ENCODE results near the gene LY6G6C.

LY6G6C gene

DNA sequence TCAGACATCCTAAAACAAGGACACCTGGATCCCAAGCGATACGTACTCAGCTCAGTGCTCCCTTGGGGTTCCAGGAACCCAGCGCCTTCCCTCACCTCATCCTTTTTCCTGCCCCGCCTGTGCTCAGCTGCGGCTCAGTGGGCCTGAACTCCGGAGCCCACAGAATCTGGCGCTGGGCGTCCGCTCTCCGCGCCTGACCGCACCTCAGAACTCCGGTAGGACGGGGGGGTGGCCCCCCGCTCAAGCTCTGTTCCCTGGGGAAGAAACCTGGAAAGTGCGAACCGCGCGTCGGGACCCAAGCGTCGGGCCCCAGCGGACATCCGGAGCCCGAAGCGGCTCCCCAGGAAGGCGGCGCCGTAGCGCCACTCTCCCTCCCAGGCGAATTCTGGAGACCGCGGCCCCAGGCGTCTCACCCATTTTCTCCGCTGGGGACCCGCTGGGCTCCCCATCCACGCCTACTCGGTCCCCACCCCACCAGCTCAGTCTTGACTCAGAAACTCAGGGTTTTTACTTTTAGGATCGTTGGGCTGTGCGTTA lies 40.3 kb downstream of the LY6G6C start:
- DNase-seq (ENCODE audit: low read depth in 2 of 2, low spot score in 1 of 2), result no peak

DNA sequence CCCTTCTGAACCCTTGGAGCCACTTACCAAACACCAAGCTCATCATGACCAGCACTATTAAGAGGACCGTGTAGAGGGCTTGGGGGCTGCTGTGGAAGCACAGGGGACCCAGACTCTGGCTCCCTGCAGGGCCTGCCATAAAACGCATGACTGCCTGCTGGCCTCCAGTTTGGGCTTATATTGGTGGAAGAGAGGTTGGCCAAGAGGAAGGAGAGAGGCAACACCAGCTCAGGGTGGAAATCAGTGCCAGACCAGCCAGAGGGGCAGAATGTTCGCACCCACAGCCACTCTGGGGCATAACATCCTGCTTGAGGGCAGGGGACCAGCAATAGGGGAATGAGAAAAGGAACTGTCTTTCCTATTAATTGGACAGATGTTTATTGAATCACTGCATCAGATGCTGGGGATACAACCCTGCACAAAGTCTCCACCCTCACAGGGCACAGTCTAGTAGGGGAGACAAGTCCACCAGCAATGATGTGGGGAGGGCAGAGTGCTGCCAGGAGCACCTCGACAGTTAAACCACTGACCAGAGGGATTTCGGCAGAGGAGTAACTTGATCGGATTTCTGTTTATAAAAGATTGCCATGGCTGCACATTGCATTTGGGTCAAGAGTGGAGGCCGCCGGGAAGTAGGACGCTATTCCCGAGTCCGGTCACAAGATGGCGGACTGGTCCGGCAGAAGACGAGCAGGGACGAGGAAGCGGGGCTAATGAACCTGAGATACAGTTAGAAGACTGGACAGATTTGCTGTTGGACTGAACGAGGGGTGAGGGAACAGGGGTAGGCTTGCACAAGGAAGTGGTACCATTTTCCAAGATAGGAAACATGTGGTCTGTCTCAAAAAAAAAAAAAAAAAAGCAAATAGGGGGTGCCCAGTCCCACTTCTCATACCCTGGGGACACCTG lies 41.1 kb downstream of the LY6G6C start, which contains the start of gene LY6G5C:
Gene LY6G5C (minus strand): TSS at position 842 of the 909 bp plus-strand sequence. CDS start 694 bp downstream, at position 148.
- peak in 1 of 2 donors; percentile 45 for DNase-seq (ENCODE audit: low read depth in 2 of 2, low spot score in 1 of 2)

DNA sequence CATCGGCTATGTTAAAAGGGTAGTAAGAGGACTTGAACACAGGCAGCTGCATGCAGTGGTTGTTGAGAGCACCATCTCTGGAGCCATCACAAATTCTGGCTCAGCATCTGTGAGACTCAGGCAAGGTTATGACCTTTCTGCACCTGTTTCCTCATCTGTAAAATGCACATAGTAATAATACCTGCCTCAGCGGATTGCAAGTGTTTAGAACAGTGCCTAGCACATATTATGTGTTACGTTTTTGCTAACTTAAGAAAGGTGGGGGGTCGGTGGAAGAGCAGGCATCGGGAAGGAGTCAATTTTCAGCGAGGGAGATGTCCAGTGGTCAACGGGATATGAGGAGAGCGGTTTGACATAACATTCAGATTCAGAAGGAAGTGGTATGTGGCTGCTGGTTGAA lies 43.6 kb downstream of the LY6G6C start:
- DNase-seq (ENCODE audit: low read depth in 2 of 2, low spot score in 1 of 2), result no peak

DNA sequence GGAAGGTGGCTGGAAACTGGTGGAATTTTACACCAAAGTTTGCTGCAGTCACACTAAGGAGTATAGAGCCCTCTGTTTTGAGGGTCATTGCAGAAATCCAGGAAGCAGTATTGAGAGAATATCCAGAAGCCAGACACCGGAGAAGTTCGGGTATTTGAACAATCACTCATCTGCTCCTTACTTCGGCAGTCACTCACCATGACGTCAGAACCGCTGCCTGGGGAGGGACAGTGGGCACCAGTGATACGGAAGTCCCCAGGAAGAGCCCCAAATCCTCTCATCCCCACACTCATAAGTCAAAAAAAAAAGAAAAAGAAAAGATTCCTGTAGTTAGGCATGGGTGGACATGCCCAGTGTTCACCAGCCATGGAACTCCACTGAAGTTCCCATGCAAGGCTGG lies 44.6 kb downstream of the LY6G6C start:
- DNase-seq (ENCODE audit: low read depth in 2 of 2, low spot score in 1 of 2), result no peak

DNA sequence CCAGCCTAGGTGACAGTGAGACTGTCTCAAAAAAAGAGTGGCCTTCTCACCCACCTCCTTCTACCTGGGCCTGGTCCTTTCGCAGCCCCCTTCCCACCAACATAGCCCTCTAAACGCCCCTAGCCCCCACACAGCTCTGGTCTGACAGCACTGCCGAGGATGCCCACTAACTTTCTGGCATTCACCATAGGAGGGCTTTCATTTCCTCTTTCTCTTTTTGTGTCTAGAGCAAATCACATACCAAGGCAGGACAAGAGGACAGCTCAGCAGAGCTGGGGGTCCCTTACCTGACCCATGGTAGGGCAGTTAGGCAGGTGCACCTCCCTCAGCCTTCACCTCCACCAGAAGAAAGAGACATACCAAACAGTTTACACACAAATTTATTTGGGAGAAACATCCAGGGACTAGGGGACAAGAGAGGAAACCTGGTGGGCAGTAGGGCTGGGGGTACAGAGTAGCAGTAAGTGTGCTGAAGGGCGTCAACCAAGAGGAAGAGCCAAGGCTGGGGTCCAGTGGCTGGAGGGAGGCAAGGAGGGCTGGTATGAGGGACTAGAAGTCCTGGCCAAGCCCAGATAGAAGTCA lies 45.1 kb downstream of the LY6G6C start:
- DNase-seq (ENCODE audit: low read depth in 2 of 2, low spot score in 1 of 2), result no peak

DNA sequence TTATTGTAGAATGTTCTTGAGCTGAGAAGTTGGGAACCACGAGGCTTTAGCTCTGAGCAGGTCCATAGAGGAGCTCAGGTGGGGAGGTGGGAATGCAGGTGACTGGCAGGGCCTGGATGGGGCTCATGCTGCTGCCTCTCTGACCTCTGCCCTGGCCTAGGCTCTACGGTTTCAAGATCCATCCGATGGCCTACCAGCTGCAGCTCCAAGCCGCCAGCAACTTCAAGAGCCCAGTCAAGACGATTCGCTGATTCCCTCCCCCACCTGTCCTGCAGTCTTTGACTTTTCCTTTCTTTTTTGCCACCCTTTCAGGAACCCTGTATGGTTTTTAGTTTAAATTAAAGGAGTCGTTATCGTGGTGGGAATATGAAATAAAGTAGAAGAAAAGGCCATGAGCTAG lies 51.9 kb downstream of the LY6G6C start, which contains the start of gene LY6G5B:
Gene LY6G5B (plus strand): TSS at position 301 of the 400 bp plus-strand sequence. CDS start 975 bp downstream, outside the sequence.
- DNase-seq (ENCODE audit: low read depth in 2 of 2, low spot score in 1 of 2), result no peak
